Parathyroid adenoma (tissue), 2 donors: ENCODE data around the gene UBA6.
"Not testable (repeated sequence)": the region's sequence is repeated elsewhere in the genome, so short reads cannot be mapped to it uniquely, and the experiment has no call there.

Experiments used
- H2AFZ ChIP-seq: fragments of 300-600 bp; sonication (generic); one replicate; pipeline ENCODE4 v1.7.0; 2017; ENCODE audit warnings: antibody characterized with exemption, mild to moderate bottlenecking
- H3K27ac ChIP-seq: fragments of 300-600 bp; sonication (generic); one replicate; pipeline ENCODE4 v1.7.0; 2017
- H3K27me3 ChIP-seq: fragments of 300-600 bp; sonication (generic); one replicate; pipeline ENCODE4 v1.7.0; 2017; ENCODE audit warnings: low read length; ENCODE audit not compliant: control insufficient read depth, insufficient read depth
- H3K36me3 ChIP-seq: fragments of 300-600 bp; sonication (generic); one replicate; pipeline ENCODE4 v1.7.0; 2017; ENCODE audit warnings: low read length; ENCODE audit not compliant: control insufficient read depth, insufficient read depth
- H3K4me1 ChIP-seq: fragments of 300-600 bp; sonication (generic); one replicate; pipeline ENCODE4 v1.7.0; 2017; ENCODE audit warnings: control low read depth
- H3K4me2 ChIP-seq: fragments of 300-600 bp; sonication (generic); one replicate; pipeline ENCODE4 v1.7.0; 2017; ENCODE audit warnings: low read length
- H3K4me3 ChIP-seq: fragments of 300-600 bp; sonication (generic); one replicate; pipeline ENCODE4 v1.7.0; 2017; ENCODE audit warnings: low read depth, low read length
- H3K79me2 ChIP-seq: fragments of 300-600 bp; sonication (generic); one replicate; pipeline ENCODE4 v1.7.0; 2017; ENCODE audit warnings: control low read depth
- H3K9ac ChIP-seq: fragments of 300-600 bp; sonication (generic); one replicate; pipeline ENCODE4 v1.7.0; 2017; ENCODE audit warnings: mild to moderate bottlenecking
- H3K9me3 ChIP-seq: fragments of 300-600 bp; sonication (generic); one replicate; pipeline ENCODE4 v1.7.0; 2017; ENCODE audit warnings: low read length; ENCODE audit not compliant: control insufficient read depth
- CTCF ChIP-seq: fragments of 300-600 bp; sonication (generic); IDR thresholded peaks from one replicate; pipeline ENCODE4 v1.7.0; 2017; ENCODE audit warnings: antibody characterized with exemption, mild to moderate bottlenecking
- donor health status: primary hyperparathyroidism.

Gene UBA6

GRCh38 chr4:67744561-67745283 lies 43.8 kb upstream of the UBA6 start:
- no peaks in the 10 kb centered on the region for H3K9me3 ChIP-seq

GRCh38 chr4:67743194-67743593 lies 42.2 kb upstream of the UBA6 start:
- no peak for TF ChIP-seq CTCF
- H3K27me3 ChIP-seq, result no peaks in the 10 kb centered on the region
- H3K27ac ChIP-seq, result no peak overlapping the region
- H3K4me2 ChIP-seq, result no peak overlapping the region
- no peaks in the 10 kb centered on the region for H3K36me3 ChIP-seq
- H3K9me3 ChIP-seq, result no peaks in the 10 kb centered on the region
- H3K4me1 ChIP-seq, result no peaks in the 10 kb centered on the region
- H3K4me3 ChIP-seq, result no peak overlapping the region
- H3K9ac ChIP-seq, result no peak overlapping the region
- H3K79me2 ChIP-seq, result no peaks in the 10 kb centered on the region
- H2AFZ ChIP-seq, result no peak overlapping the region

More at GRCh38 chr4:67744561-67745283, 43.8 kb upstream of the UBA6 start:
- Histone ChIP-seq H3K4me1 (no peaks in the 10 kb centered on the region), H3K27ac (no peak overlapping the region), H3K79me2 (no peaks in the 10 kb centered on the region), H3K4me2 (no peak overlapping the region), H3K27me3 (no peaks in the 10 kb centered on the region), H3K4me3 (no peak overlapping the region), H3K36me3 (no peaks in the 10 kb centered on the region), H3K9ac (no peak overlapping the region), H2AFZ (no peak overlapping the region)
- TF ChIP-seq CTCF, result no peak

- no peaks in the 10 kb centered on the region for H3K9me3 ChIP-seq
- H3K4me1 ChIP-seq, result no peaks in the 10 kb centered on the region
- H3K27ac ChIP-seq, result no peak overlapping the region
- H3K4me2 ChIP-seq, result no peak overlapping the region
- no peaks in the 10 kb centered on the region for H3K36me3 ChIP-seq
- no peak for TF ChIP-seq CTCF
- no peak overlapping the region for H3K9ac ChIP-seq
- no peak overlapping the region for H3K4me3 ChIP-seq
- H3K79me2 ChIP-seq, result no peaks in the 10 kb centered on the region
- H3K27me3 ChIP-seq, result no peaks in the 10 kb centered on the region
- no peak overlapping the region for H2AFZ ChIP-seq
Observed at GRCh38 chr4:67736262-67736661, 35.3 kb upstream of the UBA6 start.

- no peak overlapping the region for H3K27ac ChIP-seq
- H3K79me2 ChIP-seq, result no peaks in the 10 kb centered on the region
- no peak overlapping the region for H3K4me3 ChIP-seq
- H2AFZ ChIP-seq, result no peak overlapping the region
- H3K9me3 ChIP-seq, result no peaks in the 10 kb centered on the region
- no peaks in the 10 kb centered on the region for H3K36me3 ChIP-seq
- H3K27me3 ChIP-seq, result no peaks in the 10 kb centered on the region
- H3K4me2 ChIP-seq, result no peak overlapping the region
- no peaks in the 10 kb centered on the region for H3K4me1 ChIP-seq
- no peak for TF ChIP-seq CTCF
- no peak overlapping the region for H3K9ac ChIP-seq
Observed at GRCh38 chr4:67735325-67735724, 34.4 kb upstream of the UBA6 start.

- not testable (repeated sequence) for H3K36me3 ChIP-seq, H3K4me1 ChIP-seq, H2AFZ ChIP-seq
Observed at GRCh38 chr4:67730511-67730910, 29.6 kb upstream of the UBA6 start.

More at GRCh38 chr4:67730511-67730910, 29.6 kb upstream of the UBA6 start:
- not testable (repeated sequence) for H3K27me3 ChIP-seq, H3K9ac ChIP-seq, H3K4me2 ChIP-seq, H3K9me3 ChIP-seq, H3K79me2 ChIP-seq, H3K27ac ChIP-seq, H3K4me3 ChIP-seq
